ENCODE measurements around the gene DCC. TPM values are rescaled to one million over a fixed set of nuclear protein-coding genes. Genes with fewer than 3 reads are reported as not detected.

DCC gene
- total RNA-seq, 2 experiments from 2014 or later: not detected

DNA sequence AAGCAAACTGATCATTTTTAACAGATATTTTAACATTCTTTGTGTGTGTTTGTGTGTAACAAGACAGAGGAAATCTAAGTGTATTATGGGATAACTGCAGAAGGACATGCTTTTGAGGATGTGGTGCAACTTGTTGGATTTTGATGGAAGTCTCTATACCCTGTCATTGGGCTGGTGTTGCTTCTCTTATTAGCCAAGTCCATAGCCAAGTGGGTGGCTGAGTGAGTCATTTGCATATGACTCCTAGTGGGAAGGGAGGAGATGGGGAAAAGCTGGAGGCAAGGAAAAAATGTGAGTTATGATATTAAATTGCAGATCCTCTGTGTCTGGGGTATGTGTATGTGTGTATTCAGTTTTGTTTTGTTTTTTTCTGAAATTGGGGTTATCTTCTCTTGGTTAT lies 879.9 kb downstream of the DCC start:
- ATAC-seq: no peak
- H3K4me1 Mint-ChIP-seq (ENCODE audit: low read depth): no peaks in the 10 kb centered on the region
- no peak overlapping the region for H3K27ac Mint-ChIP-seq
- CTCF ChIA-PET: no interaction called here
- peaks cover 3% of the 10 kb centered on the region for H3K9me3 Mint-ChIP-seq (ENCODE audit: insufficient read depth)
- no peak overlapping the region for H3K4me3 Mint-ChIP-seq
- DNase-seq: no peak
- POLR2A ChIA-PET: no interaction called here
- no peaks in the 10 kb centered on the region for H3K27me3 Mint-ChIP-seq (ENCODE audit: low read depth)
- no peaks in the 10 kb centered on the region for H3K36me3 Mint-ChIP-seq (ENCODE audit: low read depth)

DNA sequence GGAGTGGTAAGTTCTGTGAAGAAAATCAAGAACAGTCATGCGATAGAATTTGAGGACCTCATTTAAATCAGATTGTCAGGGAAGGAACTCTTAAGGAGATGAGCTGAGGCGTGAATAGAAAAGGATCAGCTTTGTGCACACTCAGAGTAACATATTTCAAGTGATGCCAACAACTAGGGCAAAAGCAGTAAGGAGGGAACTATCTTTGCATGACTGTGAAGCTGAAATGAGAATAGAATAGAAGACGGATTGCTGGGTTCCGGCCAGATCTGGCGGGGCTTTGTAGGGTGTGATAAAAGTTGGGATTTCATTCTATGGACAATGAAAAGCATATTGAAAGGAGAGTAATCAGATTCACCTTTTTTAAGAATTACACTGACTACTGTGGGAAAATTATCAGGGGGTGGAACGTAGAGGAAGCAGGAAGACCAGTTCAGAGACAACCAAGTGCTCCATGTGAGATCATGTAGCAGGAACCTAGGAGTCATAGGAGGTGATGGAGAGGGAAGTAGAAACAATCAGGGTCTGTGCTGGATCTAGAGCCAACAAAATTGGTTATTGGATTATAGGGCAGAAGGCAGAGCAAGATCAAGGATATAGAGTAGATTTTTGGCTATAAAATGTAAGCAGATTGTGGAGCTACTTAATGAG lies 884.3 kb downstream of the DCC start:
- Mint-ChIP-seq H3K4me3 (no peak overlapping the region), H3K27me3 (ENCODE audit: low read depth) (no peaks in the 10 kb centered on the region), H3K27ac (no peak overlapping the region), H3K36me3 (ENCODE audit: low read depth) (no peaks in the 10 kb centered on the region), H3K9me3 (ENCODE audit: insufficient read depth) (no peaks in the 10 kb centered on the region), H3K4me1 (ENCODE audit: low read depth) (no peaks in the 10 kb centered on the region)
- CTCF ChIA-PET: no interaction called here
- no peak for DNase-seq
- POLR2A ChIA-PET: no interaction called here
- ATAC-seq: no peak

DNA sequence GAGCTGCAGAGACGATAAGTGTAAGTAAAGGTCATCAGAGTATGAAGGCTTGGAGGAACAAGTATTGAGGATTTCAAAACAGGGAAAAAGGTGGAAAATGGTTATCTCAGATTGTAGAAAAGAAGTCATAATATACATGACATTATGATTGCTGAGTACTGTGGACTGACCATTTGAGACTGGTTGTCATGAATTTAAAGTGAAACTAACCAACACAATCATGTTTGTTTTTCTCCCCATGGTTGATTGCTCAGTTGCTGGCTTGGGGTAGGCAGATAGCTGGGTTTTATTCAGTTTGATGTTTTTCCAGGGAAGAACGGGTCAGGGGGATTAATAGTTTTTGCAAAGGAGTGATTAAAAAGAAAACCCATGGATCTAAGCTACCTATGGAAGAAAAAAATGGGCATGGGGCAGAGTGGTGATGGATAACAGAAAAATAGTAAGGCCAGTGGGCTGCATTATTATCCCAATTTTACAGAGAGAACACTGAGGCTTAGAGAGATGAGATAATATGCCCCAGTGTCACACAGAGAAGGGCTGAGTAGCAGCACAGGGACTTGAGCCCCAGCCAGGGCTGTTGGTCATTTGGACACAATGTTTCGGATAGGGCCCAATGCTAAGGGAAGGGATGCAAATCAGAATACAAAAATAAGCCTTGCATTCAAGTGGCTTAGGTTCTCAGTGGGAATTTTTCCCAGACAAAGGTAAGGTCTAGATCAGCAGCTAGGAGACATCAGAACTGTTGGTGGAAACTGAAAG lies 885.7 kb downstream of the DCC start:
- ChIA-PET CTCF (no interaction called here), POLR2A (no interaction called here)
- no peaks in the 10 kb centered on the region for H3K27me3 Mint-ChIP-seq (ENCODE audit: low read depth)
- no peaks in the 10 kb centered on the region for H3K4me1 Mint-ChIP-seq (ENCODE audit: low read depth)
- no peaks in the 10 kb centered on the region for H3K36me3 Mint-ChIP-seq (ENCODE audit: low read depth)
- H3K9me3 Mint-ChIP-seq (ENCODE audit: insufficient read depth): no peaks in the 10 kb centered on the region
- no peak overlapping the region for H3K27ac Mint-ChIP-seq
- no peak for DNase-seq
- ATAC-seq: no peak
- H3K4me3 Mint-ChIP-seq: no peak overlapping the region

DNA sequence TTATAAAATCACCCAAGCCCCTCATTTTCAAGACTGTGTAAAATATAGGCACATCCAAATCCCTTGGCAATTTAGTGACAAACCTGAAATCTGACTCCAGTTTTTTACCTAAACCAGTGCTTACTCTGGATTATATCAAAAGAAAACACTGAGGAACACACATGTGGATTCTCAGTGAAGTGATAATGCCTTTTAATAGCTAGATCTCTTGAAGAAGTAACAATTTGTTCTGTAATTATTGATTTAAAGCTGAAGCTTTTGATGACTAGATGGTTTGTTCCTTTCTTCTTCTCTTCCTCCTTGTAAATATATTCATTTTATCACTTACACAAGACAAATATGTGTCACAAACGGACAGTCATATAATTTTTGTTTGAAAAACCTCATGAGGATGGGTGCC lies 894.6 kb downstream of the DCC start:
- DNase-seq (no peak), ATAC-seq (no peak)
- ChIA-PET CTCF (no interaction called here), POLR2A (no interaction called here)
- no peaks in the 10 kb centered on the region for H3K9me3 Mint-ChIP-seq (ENCODE audit: insufficient read depth)
- no peak overlapping the region for H3K4me3 Mint-ChIP-seq
- H3K36me3 Mint-ChIP-seq (ENCODE audit: low read depth): no peaks in the 10 kb centered on the region
- H3K27me3 Mint-ChIP-seq (ENCODE audit: low read depth): no peaks in the 10 kb centered on the region
- no peaks in the 10 kb centered on the region for H3K4me1 Mint-ChIP-seq (ENCODE audit: low read depth)
- no peak overlapping the region for H3K27ac Mint-ChIP-seq

DNA sequence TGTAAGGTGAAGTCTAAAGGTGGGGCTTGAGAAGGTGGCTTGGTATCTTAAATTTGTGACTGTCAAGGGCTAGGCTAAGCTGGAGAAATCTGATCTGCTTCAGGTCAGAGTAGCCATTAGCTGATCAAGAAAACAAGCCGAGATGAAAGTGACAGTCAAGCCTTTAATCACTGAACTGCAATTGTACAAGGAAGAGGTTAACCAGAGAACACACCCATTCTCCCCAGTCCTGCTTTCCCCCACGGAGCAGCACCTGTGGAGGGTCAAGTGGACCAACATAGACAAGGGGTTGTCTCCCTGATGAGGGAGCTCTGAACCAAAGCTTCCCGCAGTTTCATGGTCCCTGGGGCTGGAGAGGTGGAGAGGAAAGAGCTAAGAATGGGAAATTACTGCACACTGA lies 901.2 kb downstream of the DCC start:
- Mint-ChIP-seq H3K4me1 (ENCODE audit: low read depth) (no peaks in the 10 kb centered on the region), H3K9me3 (ENCODE audit: insufficient read depth) (peaks cover 8% of the 10 kb centered on the region), H3K27ac (no peak overlapping the region), H3K27me3 (ENCODE audit: low read depth) (no peaks in the 10 kb centered on the region), H3K4me3 (no peak overlapping the region), H3K36me3 (ENCODE audit: low read depth) (no peaks in the 10 kb centered on the region)
- POLR2A ChIA-PET: no interaction called here
- DNase-seq: no peak
- CTCF ChIA-PET: no interaction called here
- no peak for ATAC-seq

DNA sequence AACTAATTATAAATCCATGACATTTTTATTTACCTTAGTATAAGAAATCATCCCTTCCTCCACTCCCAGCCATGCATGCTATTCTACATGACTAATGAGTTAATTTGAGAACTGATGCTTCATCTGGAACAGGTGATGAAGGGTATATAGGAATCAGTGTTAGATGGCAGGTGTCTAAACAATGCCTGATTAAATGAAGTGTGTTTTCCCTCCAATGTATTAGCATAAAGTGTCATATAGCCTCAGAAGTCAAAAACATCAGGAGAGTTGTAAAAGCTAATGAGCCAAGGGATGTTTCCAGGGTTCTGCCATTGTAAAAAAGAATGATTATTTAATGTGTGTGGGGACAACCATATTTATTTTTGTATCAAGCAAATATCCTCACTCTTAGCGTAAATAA lies 913.8 kb downstream of the DCC start:
- no peak overlapping the region for H3K27ac Mint-ChIP-seq
- DNase-seq (no peak), ATAC-seq (no peak)
- H3K27me3 Mint-ChIP-seq (ENCODE audit: low read depth): no peaks in the 10 kb centered on the region
- POLR2A ChIA-PET: no interaction called here
- no peaks in the 10 kb centered on the region for H3K36me3 Mint-ChIP-seq (ENCODE audit: low read depth)
- no peaks in the 10 kb centered on the region for H3K4me1 Mint-ChIP-seq (ENCODE audit: low read depth)
- CTCF ChIA-PET: no interaction called here
- H3K9me3 Mint-ChIP-seq (ENCODE audit: insufficient read depth): no peaks in the 10 kb centered on the region
- H3K4me3 Mint-ChIP-seq: no peak overlapping the region

DNA sequence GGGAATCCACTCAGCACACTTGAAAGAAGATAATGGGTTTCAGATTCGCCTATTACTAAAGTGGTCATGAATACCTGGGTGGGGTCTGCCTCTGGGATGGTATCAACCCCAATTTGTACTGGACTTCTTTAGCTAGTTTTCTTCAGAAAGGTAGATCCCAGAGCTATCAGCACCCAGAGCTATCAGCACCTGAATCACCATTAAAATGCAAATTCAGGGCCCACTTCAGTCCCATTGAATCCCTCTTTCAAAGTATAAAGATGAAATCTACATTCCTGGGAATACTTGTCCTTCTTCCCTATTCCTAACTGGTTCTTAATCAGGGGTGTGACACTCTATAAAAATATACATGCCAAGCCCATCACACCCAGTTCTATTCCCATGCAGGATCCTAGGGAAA lies 914.3 kb downstream of the DCC start:
- Mint-ChIP-seq H3K9me3 (ENCODE audit: insufficient read depth) (no peaks in the 10 kb centered on the region), H3K4me3 (no peak overlapping the region), H3K4me1 (ENCODE audit: low read depth) (no peaks in the 10 kb centered on the region), H3K27ac (no peak overlapping the region), H3K36me3 (ENCODE audit: low read depth) (no peaks in the 10 kb centered on the region), H3K27me3 (ENCODE audit: low read depth) (no peaks in the 10 kb centered on the region)
- ATAC-seq (no peak), DNase-seq (no peak)
- POLR2A ChIA-PET: no interaction called here
- CTCF ChIA-PET: no interaction called here

DNA sequence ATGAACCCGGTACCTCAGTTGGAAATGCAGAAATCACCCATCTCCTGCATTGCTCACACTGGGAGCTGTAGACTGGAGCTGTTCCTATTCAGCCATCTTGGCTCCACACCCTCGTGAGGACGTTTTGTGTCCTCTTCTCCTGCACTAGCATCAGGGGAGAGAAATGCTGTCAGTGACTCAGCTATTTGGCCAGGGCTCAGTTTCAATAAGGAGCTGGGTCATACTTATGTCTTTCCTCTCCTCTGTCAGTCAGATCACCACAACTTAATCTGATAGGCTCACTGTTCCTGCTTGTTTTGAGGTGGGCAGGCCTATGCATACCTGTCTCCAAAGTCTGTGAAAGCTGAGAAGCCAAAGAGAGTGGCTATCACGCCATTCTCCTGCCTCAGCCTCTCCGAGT lies 921.2 kb downstream of the DCC start:
- Mint-ChIP-seq H3K27me3 (ENCODE audit: low read depth) (no peaks in the 10 kb centered on the region), H3K4me1 (ENCODE audit: low read depth) (no peaks in the 10 kb centered on the region), H3K27ac (no peak overlapping the region), H3K9me3 (ENCODE audit: insufficient read depth) (peaks cover 17% of the 10 kb centered on the region), H3K36me3 (ENCODE audit: low read depth) (no peaks in the 10 kb centered on the region), H3K4me3 (no peak overlapping the region)
- ATAC-seq (no peak), DNase-seq (no peak)
- POLR2A ChIA-PET: no interaction called here
- CTCF ChIA-PET: no interaction called here

DNA sequence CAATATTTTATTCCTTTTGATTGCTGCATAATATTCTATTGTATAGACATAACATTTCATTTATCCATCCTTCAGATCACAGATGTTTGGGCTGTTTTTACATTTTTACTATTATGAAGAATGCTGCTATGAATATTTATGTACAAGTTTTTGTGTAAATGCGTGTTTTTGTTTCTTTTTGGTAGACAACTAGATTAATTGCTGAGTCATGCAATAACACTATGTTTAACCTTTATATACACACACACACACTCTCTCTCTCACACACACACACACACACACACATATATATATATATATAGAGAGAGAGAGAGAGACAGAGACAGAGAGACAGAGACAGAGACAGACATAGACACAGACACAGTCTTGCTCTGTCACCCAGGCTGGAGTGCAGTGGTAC lies 926.9 kb downstream of the DCC start:
- no peak overlapping the region for H3K27ac Mint-ChIP-seq
- ChIA-PET POLR2A (no interaction called here), CTCF (no interaction called here)
- ATAC-seq (no peak), DNase-seq (no peak)
- H3K9me3 Mint-ChIP-seq (ENCODE audit: insufficient read depth): peaks cover 6% of the 10 kb centered on the region
- H3K4me1 Mint-ChIP-seq (ENCODE audit: low read depth): no peaks in the 10 kb centered on the region
- no peak overlapping the region for H3K4me3 Mint-ChIP-seq
- H3K36me3 Mint-ChIP-seq (ENCODE audit: low read depth): no peaks in the 10 kb centered on the region
- H3K27me3 Mint-ChIP-seq (ENCODE audit: low read depth): no peaks in the 10 kb centered on the region

DNA sequence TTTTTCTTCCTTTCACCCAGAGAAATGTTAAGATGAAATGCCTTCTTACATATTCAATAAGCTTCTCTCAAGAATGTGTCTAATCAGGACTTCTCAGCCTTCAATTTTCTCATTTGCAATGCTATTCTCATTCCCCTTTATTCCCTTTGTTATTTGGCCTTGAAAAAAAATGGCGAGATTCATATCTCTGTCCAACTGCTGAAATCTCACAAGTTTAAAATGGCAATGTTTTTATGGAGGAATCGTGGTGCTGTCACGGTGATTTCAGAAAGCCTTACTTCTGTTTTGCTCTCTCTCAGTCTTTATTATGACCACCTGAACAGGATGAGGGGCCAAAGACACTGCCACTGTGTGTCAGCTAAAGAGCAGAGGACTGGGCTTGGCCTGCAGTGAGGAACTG lies 928.5 kb downstream of the DCC start:
- Mint-ChIP-seq H3K9me3 (ENCODE audit: insufficient read depth) (no peaks in the 10 kb centered on the region), H3K4me3 (no peak overlapping the region), H3K36me3 (ENCODE audit: low read depth) (no peaks in the 10 kb centered on the region), H3K4me1 (ENCODE audit: low read depth) (no peaks in the 10 kb centered on the region), H3K27ac (no peak overlapping the region), H3K27me3 (ENCODE audit: low read depth) (no peaks in the 10 kb centered on the region)
- ATAC-seq: no peak
- CTCF ChIA-PET: no interaction called here
- DNase-seq: no peak
- POLR2A ChIA-PET: no interaction called here

DNA sequence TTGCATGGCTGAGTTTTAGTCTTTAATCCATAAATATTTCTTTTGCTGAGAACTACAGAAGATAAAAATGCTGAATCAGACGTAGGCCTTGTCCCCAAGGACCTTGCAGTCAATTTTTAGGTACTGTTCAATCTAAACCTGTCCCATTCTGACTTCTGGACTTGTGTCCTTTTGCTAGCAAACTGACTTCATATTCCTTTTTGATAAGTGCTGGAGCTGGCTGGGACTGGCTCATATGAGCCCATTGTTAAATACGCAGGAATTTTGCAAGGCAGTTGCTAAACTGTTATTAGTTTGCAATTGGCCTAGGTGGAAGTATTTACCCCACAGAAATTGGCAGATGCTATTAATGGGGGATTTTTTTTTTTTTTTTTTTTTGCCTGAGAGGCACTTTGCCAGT lies 941.4 kb downstream of the DCC start:
- Mint-ChIP-seq H3K36me3 (ENCODE audit: low read depth) (no peaks in the 10 kb centered on the region), H3K4me3 (no peak overlapping the region), H3K4me1 (ENCODE audit: low read depth) (no peaks in the 10 kb centered on the region), H3K27ac (no peak overlapping the region), H3K27me3 (ENCODE audit: low read depth) (no peaks in the 10 kb centered on the region), H3K9me3 (ENCODE audit: insufficient read depth) (peaks cover 15% of the 10 kb centered on the region)
- DNase-seq (no peak), ATAC-seq (no peak)
- POLR2A ChIA-PET: no interaction called here
- CTCF ChIA-PET: no interaction called here

DNA sequence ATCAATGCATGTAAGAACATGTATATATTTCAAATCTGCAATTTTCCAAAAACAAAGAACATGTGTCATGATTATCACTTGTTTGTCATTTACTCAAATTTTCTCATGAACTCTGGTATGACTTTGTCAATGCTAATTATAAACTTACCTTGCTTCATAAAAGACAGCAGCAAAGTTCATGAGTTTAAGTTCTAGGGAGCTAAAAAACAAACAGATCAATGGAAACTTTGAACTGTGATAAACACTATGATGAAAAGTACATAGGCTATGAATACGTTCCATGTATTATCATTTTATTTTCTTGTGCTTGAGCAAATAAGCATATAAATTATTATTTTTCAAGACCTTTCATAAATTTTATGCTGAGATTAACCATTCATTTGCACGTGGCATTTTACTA lies 943.7 kb downstream of the DCC start:
- POLR2A ChIA-PET: no interaction called here
- H3K4me1 Mint-ChIP-seq (ENCODE audit: low read depth): no peaks in the 10 kb centered on the region
- H3K36me3 Mint-ChIP-seq (ENCODE audit: low read depth): no peaks in the 10 kb centered on the region
- CTCF ChIA-PET: no interaction called here
- no peak overlapping the region for H3K27ac Mint-ChIP-seq
- no peak overlapping the region for H3K4me3 Mint-ChIP-seq
- H3K27me3 Mint-ChIP-seq (ENCODE audit: low read depth): no peaks in the 10 kb centered on the region
- DNase-seq: no peak
- peaks cover 15% of the 10 kb centered on the region for H3K9me3 Mint-ChIP-seq (ENCODE audit: insufficient read depth)
- no peak for ATAC-seq

DNA sequence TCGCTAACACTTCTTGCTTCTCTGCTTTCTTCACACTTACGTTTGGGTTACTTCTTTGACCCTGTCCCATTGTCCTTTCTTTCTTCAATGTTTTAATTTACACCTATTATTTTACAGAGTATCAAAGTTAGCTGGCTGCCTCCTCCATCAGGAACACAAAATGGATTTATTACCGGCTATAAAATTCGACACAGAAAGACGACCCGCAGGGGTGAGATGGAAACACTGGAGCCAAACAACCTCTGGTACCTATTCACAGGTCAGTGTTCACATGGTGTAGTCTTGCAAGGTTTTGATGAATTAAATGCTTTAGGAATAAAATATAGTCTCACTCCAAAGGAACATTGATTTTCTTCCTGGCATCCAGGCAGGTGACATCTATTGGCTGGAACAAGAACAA lies 965.5 kb downstream of the DCC start:
- CTCF ChIA-PET: no interaction called here
- DNase-seq (no peak), ATAC-seq (no peak)
- H3K27me3 Mint-ChIP-seq (ENCODE audit: low read depth): no peaks in the 10 kb centered on the region
- H3K4me1 Mint-ChIP-seq (ENCODE audit: low read depth): no peaks in the 10 kb centered on the region
- peaks cover under 1% of the 10 kb centered on the region for H3K9me3 Mint-ChIP-seq (ENCODE audit: insufficient read depth)
- POLR2A ChIA-PET: no interaction called here
- H3K27ac Mint-ChIP-seq: no peak overlapping the region
- no peaks in the 10 kb centered on the region for H3K36me3 Mint-ChIP-seq (ENCODE audit: low read depth)
- no peak overlapping the region for H3K4me3 Mint-ChIP-seq

Measured in activated CD8-positive, alpha-beta T cell treated with anti-CD3 and anti-CD28 coated beads, Interleukin-2, amount 10 ng/mL, durations not matched to agents 7 days and 5 days (primary cell).